Measurements from ENCODE around the gene MMP12. TPM values are rescaled to one million over a fixed set of nuclear protein-coding genes. Genes with fewer than 3 reads are reported as not detected.
A peak's percentile ranks its signal among the peaks of the same experiment; 100 is the strongest.

MMP12 gene
- total and polyA plus RNA-seq, 2 donors (not counting 3 experiments of a cell fraction or from before 2014, with no cell fraction given), result not detected

GRCh38 chr11:102886999-102887398 lies 12.2 kb upstream of the MMP12 start:
- Histone ChIP-seq H3K9me1 (replicated peaks; ENCODE audit: control insufficient read depth, extremely low read depth, insufficient read depth, low read length) (no peaks in the 10 kb centered on the region), H3K27me3 (ENCODE audit: control insufficient read depth in 2 of 2, insufficient read depth in 2 of 2, low read length in 2 of 2) (peaks cover 6 to 7% of the 10 kb centered on the region in 2 experiments), H3K4me1 (ENCODE audit: control insufficient read depth, extremely low read depth, insufficient read depth, low read length) (no peaks in the 10 kb centered on the region), H3K79me2 (ENCODE audit: control insufficient read depth, insufficient read depth, low read length) (no peaks in the 10 kb centered on the region), H3K27ac (ENCODE audit: insufficient read depth, low read depth, low read length) (no peak overlapping the region), H2AFZ (ENCODE audit: low read depth, low read length) (no peak overlapping the region), H3K9me3 (replicated peaks; ENCODE audit: control insufficient read depth, insufficient read depth, low read length) (no peaks in the 10 kb centered on the region), H4K20me1 (replicated peaks; ENCODE audit: control insufficient read depth, extremely low read depth, insufficient read depth, low read length) (no peaks in the 10 kb centered on the region), H3K4me2 (ENCODE audit: insufficient read depth, low read length) (no peak overlapping the region), H3K9ac (replicated peaks; ENCODE audit: extremely low read depth, insufficient read depth, low read length) (no peak overlapping the region), H3K4me3 (replicated peaks in 1 of 3; ENCODE audit: insufficient read depth in 1 of 3, low read depth in 1 of 3, low read length in 3 of 3) (no peak overlapping the region), H3K36me3 (ENCODE audit: control insufficient read depth in 2 of 2, extremely low read depth in 1 of 2, insufficient read depth in 2 of 2, low read length in 2 of 2) (no peaks in the 10 kb centered on the region)
- dilution Hi-C loops (cut with MboI; ENCODE audit: extremely low pct_ligation_motif_present, low sequenced_read_pairs), result no loop called here
- no TSS peak for BruUV-seq (replicated peaks)
- FAIRE-seq (no peak), DNase-seq (ENCODE audit: low read depth, low spot score) (peak; percentile 36)
- intact Hi-C loops (cut with micrococcal nuclease), result no loop called here
- TF ChIP-seq POLR2A (IDR thresholded peaks at IDR 0.05; ENCODE audit: low read depth, low read length) (no peak), JUN (IDR thresholded peaks at IDR 0.05; ENCODE audit: borderline replicate concordance, insufficient read depth, insufficient read length, low read depth) (no peak), MAX (IDR thresholded peaks at IDR 0.05; ENCODE audit: insufficient read depth, insufficient read length) (no peak), GATA2 (IDR thresholded peaks at IDR 0.05; ENCODE audit: insufficient read depth, insufficient read length, low read depth, low read length) (no peak), FOS (IDR thresholded peaks at IDR 0.05; ENCODE audit: borderline replicate concordance, insufficient read depth, low read length) (no peak), EZH2 (IDR thresholded peaks at IDR 0.05; ENCODE audit: borderline replicate concordance, low read depth, low read length, severe bottlenecking) (no peak)
- ChIA-PET POLR2A (interaction anchor here (0.6 kb wide), 1 partner anchor 776 kb away, joined by 3 read pairs; no protein-coding TSS in a partner anchor), CTCF (no interaction called here)

GRCh38 chr11:102883141-102883540 lies 8.4 kb upstream of the MMP12 start:
- H3K9me3 ChIP-seq (replicated peaks; ENCODE audit: control insufficient read depth, insufficient read depth, low read length), result no peaks in the 10 kb centered on the region
- no peaks in the 10 kb centered on the region for H3K36me3 ChIP-seq (ENCODE audit: control insufficient read depth in 2 of 2, extremely low read depth in 1 of 2, insufficient read depth in 2 of 2, low read length in 2 of 2)
- FAIRE-seq (no peak), DNase-seq (ENCODE audit: low read depth, low spot score) (no peak)
- dilution Hi-C loops (cut with MboI; ENCODE audit: extremely low pct_ligation_motif_present, low sequenced_read_pairs), result no loop called here
- TF ChIP-seq CTCF (IDR thresholded peaks at IDR 0.05; ENCODE audit: extremely low read depth in 1 of 2, insufficient read depth in 1 of 2, low read depth in 1 of 2, low read length in 2 of 2) (no peak), GATA2 (IDR thresholded peaks at IDR 0.05; ENCODE audit: insufficient read depth, insufficient read length, low read depth, low read length) (no peak), POLR2A (IDR thresholded peaks at IDR 0.05; ENCODE audit: low read depth, low read length) (no peak)
- no peaks in the 10 kb centered on the region for H3K9me1 ChIP-seq (replicated peaks; ENCODE audit: control insufficient read depth, extremely low read depth, insufficient read depth, low read length)
- ChIA-PET POLR2A (no interaction called here), CTCF (no interaction called here)
- H4K20me1 ChIP-seq (replicated peaks; ENCODE audit: control insufficient read depth, extremely low read depth, insufficient read depth, low read length), result no peaks in the 10 kb centered on the region
- no peak overlapping the region for H3K4me2 ChIP-seq (ENCODE audit: insufficient read depth, low read length)
- peaks cover 2 to 3% of the 10 kb centered on the region in 2 experiments for H3K27me3 ChIP-seq (ENCODE audit: control insufficient read depth in 2 of 2, insufficient read depth in 2 of 2, low read length in 2 of 2)
- no peak overlapping the region for H3K27ac ChIP-seq (ENCODE audit: insufficient read depth, low read depth, low read length)
- no peak overlapping the region for H2AFZ ChIP-seq (ENCODE audit: low read depth, low read length)
- intact Hi-C loops (cut with micrococcal nuclease), result no loop called here
- no peaks in the 10 kb centered on the region for H3K79me2 ChIP-seq (ENCODE audit: control insufficient read depth, insufficient read depth, low read length)
- H3K4me3 ChIP-seq (replicated peaks in 1 of 3; ENCODE audit: insufficient read depth in 1 of 3, low read depth in 1 of 3, low read length in 3 of 3), result no peak overlapping the region
- no TSS peak for BruUV-seq (replicated peaks)
- H3K4me1 ChIP-seq (ENCODE audit: control insufficient read depth, extremely low read depth, insufficient read depth, low read length), result no peaks in the 10 kb centered on the region
- no peak overlapping the region for H3K9ac ChIP-seq (replicated peaks; ENCODE audit: extremely low read depth, insufficient read depth, low read length)
